Omental fat pad (tissue), 4 donors: ENCODE measurements around the gene SPATS2. TPM values are rescaled to one million over a fixed set of nuclear protein-coding genes. Genes with fewer than 3 reads are reported as not detected.

Experiments
- ATAC-seq: fragments of 150-250 bp; one replicate; pipeline ENCODE4 v1.9.1; 2016; ENCODE audit warnings: mild to moderate bottlenecking, moderate library complexity; ENCODE audit not compliant: low FRiP score
- DNase-seq: peaks from one replicate; pipeline ENCODE4 v3.0.0-alpha.2; 2019; ENCODE audit warnings: low spot score
- total RNA-seq, 4 donors: library from RNA; depleted of rRNA; stranded (reverse); fragments of >200 nt; gene quantifications; one replicate each; pipeline ENCODE4 v1.1.0, GENCODE V29; 2016
- TF ChIP-seq, protein P1 (sequence below), 3 donors: fragments of 450-650 bp; IDR thresholded peaks; one replicate each; pipeline ENCODE4 v1.5.1; 2016 to 2017; ENCODE audit warnings: antibody characterized with exemption in 3 of 3, mild to moderate bottlenecking in 3 of 3, moderate library complexity in 2 of 3

The SPATS2 gene
- total RNA-seq, 4 donors from 2014 or later: 8.0 to 16.2 (median 9.7) TPM

DNA sequence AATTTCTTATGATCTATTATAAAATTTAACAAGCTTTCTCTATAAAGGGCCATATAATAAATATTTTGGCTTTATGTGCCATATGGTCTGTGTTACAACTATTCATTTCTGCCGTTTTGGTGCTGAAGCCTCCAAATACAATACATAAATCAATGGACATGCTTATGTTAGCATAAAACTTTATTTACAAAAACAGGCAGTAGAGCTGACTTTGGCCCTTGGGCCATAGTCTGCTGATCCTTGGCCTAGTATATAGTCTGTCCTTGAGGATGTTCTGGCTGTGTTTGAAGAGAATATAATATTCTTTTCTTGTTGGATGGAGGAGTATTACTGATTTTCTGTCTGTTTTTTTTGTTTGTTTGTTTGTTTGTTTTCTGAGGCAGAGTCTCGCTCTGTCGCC, 81.6 kb downstream of the SPATS2 start:
- TF ChIP-seq, protein P1, sequence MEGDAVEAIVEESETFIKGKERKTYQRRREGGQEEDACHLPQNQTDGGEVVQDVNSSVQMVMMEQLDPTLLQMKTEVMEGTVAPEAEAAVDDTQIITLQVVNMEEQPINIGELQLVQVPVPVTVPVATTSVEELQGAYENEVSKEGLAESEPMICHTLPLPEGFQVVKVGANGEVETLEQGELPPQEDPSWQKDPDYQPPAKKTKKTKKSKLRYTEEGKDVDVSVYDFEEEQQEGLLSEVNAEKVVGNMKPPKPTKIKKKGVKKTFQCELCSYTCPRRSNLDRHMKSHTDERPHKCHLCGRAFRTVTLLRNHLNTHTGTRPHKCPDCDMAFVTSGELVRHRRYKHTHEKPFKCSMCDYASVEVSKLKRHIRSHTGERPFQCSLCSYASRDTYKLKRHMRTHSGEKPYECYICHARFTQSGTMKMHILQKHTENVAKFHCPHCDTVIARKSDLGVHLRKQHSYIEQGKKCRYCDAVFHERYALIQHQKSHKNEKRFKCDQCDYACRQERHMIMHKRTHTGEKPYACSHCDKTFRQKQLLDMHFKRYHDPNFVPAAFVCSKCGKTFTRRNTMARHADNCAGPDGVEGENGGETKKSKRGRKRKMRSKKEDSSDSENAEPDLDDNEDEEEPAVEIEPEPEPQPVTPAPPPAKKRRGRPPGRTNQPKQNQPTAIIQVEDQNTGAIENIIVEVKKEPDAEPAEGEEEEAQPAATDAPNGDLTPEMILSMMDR (IDR thresholded peaks at IDR 0.05): no peak
- ATAC-seq: no peak
- no peak for DNase-seq

DNA sequence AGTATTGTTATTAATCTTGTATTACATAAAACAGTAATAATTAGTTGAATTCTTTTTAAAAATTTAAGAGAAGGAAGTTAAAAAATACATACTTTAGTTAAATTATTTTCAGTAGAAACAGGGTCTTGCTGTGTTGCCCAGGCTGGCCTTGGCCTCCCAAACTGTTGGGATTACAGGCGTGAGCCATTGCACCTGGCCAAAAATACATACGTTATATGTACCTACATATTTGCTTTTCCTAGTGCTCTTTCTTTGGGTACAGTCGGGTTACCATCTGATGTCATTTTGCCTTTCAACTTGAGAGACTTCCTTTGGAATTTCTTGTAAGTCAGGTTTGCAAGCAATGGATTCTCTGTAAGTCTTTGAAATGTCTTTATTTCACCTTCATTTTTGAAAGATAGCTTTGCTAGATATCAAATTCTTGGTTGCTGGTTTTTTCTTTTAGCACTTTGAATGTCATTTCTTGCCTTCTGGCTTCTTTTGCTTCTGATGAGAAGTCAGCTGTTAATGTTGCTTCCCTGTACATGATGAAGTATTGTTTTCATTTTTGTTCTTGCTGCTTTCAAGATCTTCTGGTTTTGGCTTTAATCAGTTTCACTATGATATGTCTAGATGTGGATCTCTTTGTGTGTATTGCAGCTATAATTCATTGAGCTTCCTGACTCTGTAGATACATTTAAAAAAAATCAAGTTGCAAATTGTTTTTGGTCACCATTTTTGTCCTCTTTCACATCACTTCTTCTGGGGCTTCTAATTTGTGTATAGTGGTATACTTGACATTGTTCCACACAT, 84.4 kb downstream of the SPATS2 start:
- TF ChIP-seq, protein P1 (IDR thresholded peaks at IDR 0.05): no peak
- ATAC-seq (no peak), DNase-seq (no peak)

DNA sequence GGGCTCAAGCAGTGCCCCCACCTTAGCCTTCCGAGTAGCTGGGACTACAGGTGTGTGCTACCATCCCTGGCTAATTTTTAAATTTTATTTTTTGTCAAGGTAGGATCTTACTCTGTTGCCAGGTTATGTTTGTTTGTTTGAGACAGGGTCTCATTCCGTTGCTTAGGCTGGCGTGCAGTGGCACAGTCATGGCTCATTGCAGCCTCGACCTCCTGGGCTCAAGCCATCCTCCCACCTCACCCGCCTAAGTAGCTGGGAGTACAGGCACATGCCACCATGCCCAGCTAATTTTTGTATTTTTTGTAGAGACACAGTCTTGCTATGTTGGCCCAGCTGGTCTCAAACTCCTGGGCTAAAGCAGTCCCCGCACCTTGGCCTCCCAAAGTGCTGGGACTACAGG, 88.2 kb downstream of the SPATS2 start:
- DNase-seq (no peak), ATAC-seq (no peak)
- TF ChIP-seq, protein P1 (IDR thresholded peaks at IDR 0.05): no peak

- DNase-seq (no peak), ATAC-seq (no peak)
- TF ChIP-seq, protein P1 (IDR thresholded peaks at IDR 0.05): no peak
Measured at GRCh38 chr12:49456131-49456679, 88.9 kb downstream of the SPATS2 start.

- TF ChIP-seq, protein P1 (IDR thresholded peaks at IDR 0.05): no peak
- no peak for ATAC-seq
- no peak for DNase-seq
Measured at GRCh38 chr12:49458816-49459215, 91.6 kb downstream of the SPATS2 start.

- DNase-seq: no peak
- ATAC-seq: no peak
- TF ChIP-seq, protein P1 (IDR thresholded peaks at IDR 0.05): no peak
Measured at GRCh38 chr12:49461221-49461620, 94.0 kb downstream of the SPATS2 start.
